DMS114 treated with DMSO at 0.1 percent for 48 hours (cell line): ENCODE results near the gene ARHGEF28.

Source experiments
- DNase-seq: peaks from one replicate; lab custom pipeline; 2025; ENCODE audit not compliant: unreplicated experiment; lab: John Stamatoyannopoulos, UW

The ARHGEF28 gene

GRCh38 chr5:73654171-73654811 is 28.3 kb downstream of the ARHGEF28 start:
- DNase-seq = no peak

GRCh38 chr5:73654819-73655318 is 28.9 kb downstream of the ARHGEF28 start:
- DNase-seq = no peak

- no peak for DNase-seq
Observed at GRCh38 chr5:73655521-73656160, 29.6 kb downstream of the ARHGEF28 start.

GRCh38 chr5:73661753-73662152 is 35.8 kb downstream of the ARHGEF28 start:
- no peak for DNase-seq

- DNase-seq = no peak
Observed at GRCh38 chr5:73663161-73663859, 37.3 kb downstream of the ARHGEF28 start.

GRCh38 chr5:73663860-73664240 is 37.9 kb downstream of the ARHGEF28 start:
- DNase-seq = no peak

GRCh38 chr5:73664796-73665195 is 38.8 kb downstream of the ARHGEF28 start:
- no peak for DNase-seq

- DNase-seq = no peak
Observed at GRCh38 chr5:73666891-73667290, 40.9 kb downstream of the ARHGEF28 start.

GRCh38 chr5:73668017-73668416 is 42.0 kb downstream of the ARHGEF28 start:
- DNase-seq = no peak

GRCh38 chr5:73668486-73669111 is 42.6 kb downstream of the ARHGEF28 start:
- DNase-seq = no peak

GRCh38 chr5:73670731-73671130 is 44.7 kb downstream of the ARHGEF28 start:
- no peak for DNase-seq

GRCh38 chr5:73672132-73672531 is 46.1 kb downstream of the ARHGEF28 start:
- DNase-seq = no peak

- DNase-seq = no peak
Observed at GRCh38 chr5:73673161-73673591, 47.2 kb downstream of the ARHGEF28 start.

GRCh38 chr5:73674669-73675004 is 48.6 kb downstream of the ARHGEF28 start:
- DNase-seq = no peak

GRCh38 chr5:73678322-73678740 is 52.3 kb downstream of the ARHGEF28 start:
- no peak for DNase-seq

GRCh38 chr5:73678807-73679206 is 52.8 kb downstream of the ARHGEF28 start:
- DNase-seq = no peak

- DNase-seq = no peak
Observed at GRCh38 chr5:73682176-73682575, 56.2 kb downstream of the ARHGEF28 start.

GRCh38 chr5:73684691-73685090 is 58.7 kb downstream of the ARHGEF28 start:
- no peak for DNase-seq

GRCh38 chr5:73686912-73687311 is 60.9 kb downstream of the ARHGEF28 start:
- DNase-seq = no peak

- no peak for DNase-seq
Observed at GRCh38 chr5:73687357-73687756, 61.4 kb downstream of the ARHGEF28 start.

- DNase-seq = no peak
Observed at GRCh38 chr5:73690015-73690414, 64.0 kb downstream of the ARHGEF28 start.
